Hematopoietic multipotent progenitor cell (in vitro differentiated cells): ENCODE results near the gene NAA25. TPM values are rescaled to one million over a fixed set of nuclear protein-coding genes. Genes with fewer than 3 reads are reported as not detected.
"Not testable (repeated sequence)": the region's sequence is repeated elsewhere in the genome, so short reads cannot be mapped to it uniquely, and the experiment has no call there.

ENCODE experiments used
- DNase-seq, 3 donors: peaks; one replicate each; pipeline ENCODE4 v3.0.0-alpha.2; 2011 to 2015; ENCODE audit warnings: low read depth in 2 of 3, low spot score in 2 of 3
- total RNA-seq: library from RNA; depleted of rRNA; stranded (reverse); fragments of >200 nt; gene quantifications from one replicate; pipeline ENCODE4 v1.2.3, GENCODE V29; 2012

Gene NAA25
- total RNA-seq, 1 donor, result 9.7 TPM

- no peak for DNase-seq
Observed at GRCh38 chr12:112011685-112012084, 96.9 kb downstream of the NAA25 start.

- no peak for DNase-seq
Observed at GRCh38 chr12:112010415-112011344, 97.9 kb downstream of the NAA25 start.

- DNase-seq, result not testable (repeated sequence)
Observed at GRCh38 chr12:112009596-112009995, 99.0 kb downstream of the NAA25 start.

- no peak for DNase-seq
Observed at GRCh38 chr12:112008918-112009317, 99.7 kb downstream of the NAA25 start.

- no peak for DNase-seq
Observed at GRCh38 chr12:112007945-112008344, 100.6 kb downstream of the NAA25 start.

GRCh38 chr12:112005419-112006395 lies 102.9 kb downstream of the NAA25 start:
- DNase-seq, result no peak

- DNase-seq, result no peak
Observed at GRCh38 chr12:112004041-112004440, 104.5 kb downstream of the NAA25 start.

GRCh38 chr12:112001576-112001975 lies 107.0 kb downstream of the NAA25 start:
- no peak for DNase-seq

- no peak for DNase-seq
Observed at GRCh38 chr12:112000820-112001219, 107.8 kb downstream of the NAA25 start.

- not testable (repeated sequence) for DNase-seq
Observed at GRCh38 chr12:111999129-111999528, 109.5 kb downstream of the NAA25 start.

- DNase-seq, result no peak
Observed at GRCh38 chr12:111998015-111998414, 110.6 kb downstream of the NAA25 start.

GRCh38 chr12:111997300-111997699 lies 111.3 kb downstream of the NAA25 start:
- DNase-seq, result no peak

GRCh38 chr12:111995782-111996480 lies 112.7 kb downstream of the NAA25 start:
- DNase-seq, result no peak

GRCh38 chr12:111994211-111995111 lies 114.1 kb downstream of the NAA25 start:
- not testable (repeated sequence) for DNase-seq

- no peak for DNase-seq
Observed at GRCh38 chr12:111993292-111994150, 115.1 kb downstream of the NAA25 start.

GRCh38 chr12:111992464-111992863 lies 116.1 kb downstream of the NAA25 start:
- DNase-seq, result no peak

- no peak for DNase-seq
Observed at GRCh38 chr12:111991946-111992345, 116.6 kb downstream of the NAA25 start.

- DNase-seq, result no peak
Observed at GRCh38 chr12:111991535-111991934, 117.0 kb downstream of the NAA25 start.

GRCh38 chr12:111984820-111985219 lies 123.8 kb downstream of the NAA25 start:
- DNase-seq, result no peak
